Mononuclear cell (primary cell): ENCODE results near the gene LRRC28. TPM values are rescaled to one million over a fixed set of nuclear protein-coding genes. Genes with fewer than 3 reads are reported as not detected.
"Not testable (repeated sequence)": the region's sequence is repeated elsewhere in the genome, so short reads cannot be mapped to it uniquely, and the experiment has no call there.

Experiments
- H3K27me3 ChIP-seq: 2 replicates; pipeline ENCODE4 v1.6.0; 2011; ENCODE audit warnings: low read length, control low read depth; ENCODE audit not compliant: insufficient read depth
- H3K4me1 ChIP-seq: 2 replicates; pipeline ENCODE4 v1.5.1; 2011; ENCODE audit warnings: mild to moderate bottlenecking, low read length, control low read depth; ENCODE audit not compliant: insufficient read depth
- H3K4me3 ChIP-seq: 2 replicates; pipeline ENCODE4 v1.5.1; 2011; ENCODE audit warnings: mild to moderate bottlenecking, low read length, moderate library complexity
- H3K9me3 ChIP-seq: 2 replicates; pipeline ENCODE4 v1.5.1; 2011; ENCODE audit warnings: low read depth, mild to moderate bottlenecking, control low read depth, low read length
- total RNA-seq: library from RNA; depleted of rRNA; stranded (reverse); fragments of >200 nt; gene quantifications from one replicate; pipeline ENCODE4 v1.2.3, GENCODE V29; 2012

LRRC28 gene
- 13.3 TPM for total RNA-seq

DNA sequence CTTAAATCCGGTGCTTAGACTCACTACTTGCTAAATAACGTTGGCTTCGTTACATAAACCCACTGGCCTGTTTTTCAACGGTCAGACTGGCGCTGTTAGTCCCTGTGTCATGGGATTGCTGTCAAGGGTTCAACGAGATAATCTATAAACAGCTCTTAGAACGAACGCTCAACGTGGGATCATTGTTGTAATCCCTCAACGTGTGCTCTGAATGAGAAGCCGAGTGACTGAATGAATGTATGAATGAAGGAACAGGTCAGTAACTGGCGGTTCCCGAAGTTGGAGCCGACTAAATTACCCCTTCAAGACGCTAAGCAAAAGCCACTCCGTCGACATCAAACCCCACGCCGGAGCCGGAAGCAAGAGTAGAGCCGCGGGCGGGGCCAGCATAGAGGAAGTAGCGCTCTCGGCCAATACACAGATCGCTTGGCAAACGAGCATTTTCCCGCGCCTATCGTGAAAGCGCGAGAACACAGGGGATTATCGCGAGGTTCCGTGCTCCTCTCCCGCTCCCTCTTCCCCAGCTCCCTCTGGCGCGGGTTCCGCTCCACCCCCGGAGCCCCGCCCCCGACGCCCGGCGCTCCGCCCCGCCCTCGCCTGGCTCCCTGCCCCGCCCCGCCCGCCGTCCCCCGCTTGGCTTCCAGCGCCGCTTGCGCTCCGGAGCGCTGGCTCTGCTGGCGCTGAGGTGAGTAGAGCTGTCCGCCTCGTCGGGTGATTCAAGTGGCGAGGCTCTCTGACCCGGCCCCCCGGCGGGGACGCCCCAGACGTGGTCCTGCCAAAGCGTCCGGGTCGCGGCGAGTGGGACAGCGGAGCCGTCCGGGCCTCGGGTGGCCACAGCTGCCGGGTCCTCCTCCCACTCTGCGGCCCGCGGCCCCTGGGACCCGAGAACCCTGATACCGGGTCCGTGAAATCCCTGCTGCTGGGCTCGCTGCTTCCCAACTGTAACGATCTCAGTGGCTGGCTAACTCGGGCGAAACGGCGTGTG lies at the start of gene LRRC28:
TSS of gene LRRC28 (plus strand) at position 625 of the 985 bp plus-strand sequence. CDS start 4,477 bp downstream, outside the sequence.
- Histone ChIP-seq H3K9me3 (no peaks in the 10 kb centered on the region), H3K27me3 (no peaks in the 10 kb centered on the region), H3K4me3 (peak within 1 kb of the TSS; percentile 78), H3K4me1 (peaks cover 16% of the 10 kb centered on the region)

DNA sequence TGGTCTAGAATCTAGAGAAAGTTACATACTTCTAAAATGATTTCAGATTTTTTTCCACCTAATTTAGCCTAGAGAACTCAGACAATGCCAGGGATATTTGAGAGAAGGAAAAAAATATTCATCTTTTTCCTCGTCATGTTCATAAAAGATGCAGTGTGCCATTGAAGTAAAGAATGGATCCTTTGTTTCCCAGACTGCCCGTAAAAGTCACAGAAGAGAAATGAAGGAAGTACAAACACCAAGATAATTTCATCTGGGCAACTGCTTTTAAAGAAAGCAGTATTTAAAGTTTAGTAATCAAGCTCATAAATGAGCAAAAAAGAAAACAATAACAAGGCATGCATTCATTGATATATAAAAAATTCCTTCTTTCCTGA lies 49.1 kb upstream of the LRRC28 start:
- Histone ChIP-seq H3K4me1 (no peaks in the 10 kb centered on the region), H3K9me3 (no peaks in the 10 kb centered on the region), H3K27me3 (no peaks in the 10 kb centered on the region), H3K4me3 (no peak overlapping the region)

DNA sequence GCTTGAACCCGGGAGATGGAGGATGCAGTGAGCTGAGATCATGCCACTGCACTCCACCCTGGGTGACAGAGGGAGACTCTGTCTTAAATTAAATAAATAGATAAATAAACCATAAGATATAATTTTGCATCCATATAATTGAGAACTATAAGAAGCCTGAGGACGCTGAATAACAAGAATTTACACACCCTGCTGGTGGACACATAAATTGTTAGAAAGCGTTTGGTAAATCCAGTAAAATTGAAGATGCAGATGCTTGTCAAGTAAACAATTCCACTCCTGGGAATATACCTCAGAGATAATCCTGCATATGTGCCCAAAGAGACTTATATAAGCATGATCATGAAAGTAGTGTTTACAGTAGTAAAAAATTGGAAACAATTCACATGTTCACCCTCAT lies 43.6 kb upstream of the LRRC28 start:
- Histone ChIP-seq H3K4me1 (no peaks in the 10 kb centered on the region), H3K9me3 (no peaks in the 10 kb centered on the region), H3K4me3 (no peak overlapping the region), H3K27me3 (no peaks in the 10 kb centered on the region)

DNA sequence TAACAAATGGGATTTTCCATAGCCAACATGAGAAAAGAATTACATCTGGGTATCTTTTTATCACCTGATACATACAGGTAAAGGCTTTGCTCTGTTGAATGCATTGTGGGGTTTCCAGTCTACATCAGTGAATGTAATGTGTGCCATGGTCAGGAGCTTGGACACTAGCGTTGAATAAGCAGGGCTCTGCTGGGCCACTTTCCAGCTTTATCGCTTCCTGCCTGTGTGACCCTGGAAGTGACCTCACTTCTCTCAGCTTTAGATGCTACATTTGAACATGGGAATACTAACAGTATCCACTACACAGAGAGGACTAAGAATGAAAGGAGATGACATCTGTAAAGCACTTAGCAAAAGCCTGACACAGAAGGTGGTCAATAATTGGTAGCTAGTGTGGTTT lies 42.0 kb upstream of the LRRC28 start:
- Histone ChIP-seq H3K9me3 (no peaks in the 10 kb centered on the region), H3K4me3 (no peak overlapping the region), H3K27me3 (no peaks in the 10 kb centered on the region), H3K4me1 (no peaks in the 10 kb centered on the region)

DNA sequence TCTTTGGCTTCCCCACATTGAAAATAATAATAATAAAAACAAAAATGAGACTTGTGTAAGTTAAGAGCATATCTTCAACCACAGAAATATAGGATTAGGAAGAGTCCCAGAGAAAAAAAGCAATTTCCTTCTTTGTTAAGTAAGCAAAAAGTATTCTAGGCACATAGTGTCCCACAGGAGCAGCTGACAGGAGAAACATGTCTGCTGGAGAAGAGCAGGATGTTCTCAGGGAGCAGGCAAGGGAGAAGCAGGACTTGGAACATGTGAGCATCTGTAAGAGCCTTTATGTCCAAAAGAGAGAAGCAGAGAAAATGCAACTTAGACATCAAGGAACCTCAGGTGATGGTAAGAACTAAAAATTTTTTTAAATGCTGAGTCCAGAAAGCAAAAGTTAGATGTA lies 40.9 kb upstream of the LRRC28 start:
- Histone ChIP-seq H3K4me3 (no peak overlapping the region), H3K27me3 (no peaks in the 10 kb centered on the region), H3K4me1 (no peaks in the 10 kb centered on the region), H3K9me3 (no peaks in the 10 kb centered on the region)

DNA sequence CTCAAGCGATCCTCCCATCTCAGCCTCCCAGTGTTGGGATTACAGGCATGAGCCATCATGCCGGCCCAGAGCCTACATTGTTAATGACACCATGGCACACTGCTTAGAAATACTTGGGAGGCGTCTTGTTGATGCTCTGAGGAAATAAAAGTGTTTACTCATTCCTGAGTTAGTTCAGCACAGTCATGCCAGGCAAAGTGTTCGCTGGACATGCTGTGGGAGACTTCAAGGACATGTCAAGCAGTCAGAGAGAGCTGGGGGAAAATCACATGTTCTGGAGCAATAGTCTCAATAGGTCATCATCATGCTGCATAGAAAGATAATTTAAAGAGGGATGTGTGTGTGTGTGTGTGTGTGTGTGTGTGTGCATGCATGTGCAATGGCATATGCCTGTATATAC lies 39.4 kb upstream of the LRRC28 start:
- Histone ChIP-seq H3K27me3 (no peaks in the 10 kb centered on the region), H3K4me3 (no peak overlapping the region), H3K4me1 (no peaks in the 10 kb centered on the region), H3K9me3 (no peaks in the 10 kb centered on the region)

DNA sequence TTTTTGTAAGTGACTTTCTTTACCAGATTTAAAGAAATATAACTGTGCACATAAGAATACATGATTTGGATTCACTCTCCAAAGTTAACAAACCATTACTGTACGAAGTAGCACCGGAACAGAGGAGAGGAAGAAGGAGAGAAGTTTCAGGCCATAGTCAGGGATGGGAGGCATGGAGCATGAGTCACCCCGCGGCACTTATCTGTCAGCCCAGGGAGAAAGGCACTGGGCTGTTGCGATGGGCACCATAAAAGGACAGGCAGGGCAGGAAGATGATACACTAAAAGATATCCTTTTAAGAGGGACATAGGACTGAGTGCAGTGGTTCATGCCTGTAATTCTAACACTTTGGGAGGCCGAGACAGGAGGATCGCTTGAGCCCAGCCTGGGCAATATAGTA lies 38.9 kb upstream of the LRRC28 start:
- Histone ChIP-seq H3K9me3 (no peaks in the 10 kb centered on the region), H3K4me1 (no peaks in the 10 kb centered on the region), H3K4me3 (no peak overlapping the region), H3K27me3 (no peaks in the 10 kb centered on the region)

DNA sequence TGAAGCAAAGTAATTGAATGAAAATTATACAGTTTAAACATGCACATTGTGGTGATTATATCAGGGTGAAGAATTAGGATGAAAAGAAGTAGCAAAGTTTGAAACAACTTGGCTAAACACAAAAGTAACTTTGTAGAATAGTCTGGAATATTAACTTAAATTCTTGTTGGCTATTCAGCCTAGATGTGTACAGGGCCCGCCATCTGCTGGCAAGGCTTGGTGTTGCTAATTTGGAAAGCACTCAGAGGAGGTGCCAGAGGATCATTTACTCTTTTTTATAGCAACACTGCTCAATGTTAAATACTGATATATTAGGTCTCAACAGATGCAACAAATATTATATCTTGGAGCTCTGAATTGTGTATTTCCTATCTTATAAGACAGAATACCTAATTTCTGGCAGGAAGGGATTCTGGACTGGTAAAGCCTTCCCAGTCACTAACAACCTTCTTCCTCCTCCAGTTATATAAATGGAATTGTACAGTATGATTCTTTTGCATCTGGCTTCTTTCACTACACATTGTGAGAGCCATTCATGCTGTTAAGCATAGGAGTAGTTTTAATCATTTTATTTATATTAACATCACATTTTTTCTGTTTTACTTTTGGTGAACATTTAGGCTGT lies 38.0 kb upstream of the LRRC28 start:
- Histone ChIP-seq H3K27me3 (no peaks in the 10 kb centered on the region), H3K9me3 (no peaks in the 10 kb centered on the region), H3K4me1 (no peaks in the 10 kb centered on the region), H3K4me3 (no peak overlapping the region)

DNA sequence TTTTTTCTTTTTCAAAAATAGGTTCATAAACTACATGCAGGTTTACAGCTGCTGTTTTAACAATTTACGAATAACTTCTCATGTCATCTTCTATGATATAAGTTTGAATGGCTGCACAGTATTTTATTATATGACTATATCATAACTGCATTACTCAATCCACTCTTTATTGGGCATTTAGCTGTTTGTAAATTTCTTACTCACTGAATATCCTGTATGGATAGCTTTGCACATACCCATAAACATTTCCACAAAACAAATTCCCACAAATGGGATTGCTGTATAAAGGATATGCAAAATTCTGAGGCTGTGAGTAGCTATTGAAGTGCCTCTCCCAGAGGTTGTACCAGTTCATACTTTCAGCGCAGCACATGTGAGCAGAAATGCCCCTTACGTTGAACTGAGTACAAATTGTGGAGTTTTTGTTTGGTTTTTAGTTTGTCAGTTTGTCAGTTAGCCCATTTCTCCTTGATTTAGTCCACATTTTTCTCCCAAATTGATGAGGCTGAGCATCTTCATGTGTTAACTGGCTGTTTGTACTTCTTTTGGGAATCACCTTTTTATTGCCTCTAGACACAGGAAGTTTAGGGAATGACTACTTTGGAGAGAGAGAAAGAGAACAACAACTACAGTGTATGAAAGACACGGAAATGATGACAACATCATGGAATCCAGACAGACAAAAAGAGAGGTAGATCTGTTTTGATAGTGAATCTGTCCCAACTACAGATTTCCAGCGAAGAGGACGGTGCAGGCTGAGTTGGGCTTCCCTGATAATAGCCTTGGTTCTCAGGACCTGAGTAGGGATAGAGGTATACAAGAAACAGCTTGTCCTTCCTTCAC lies 26.7 kb upstream of the LRRC28 start:
- H3K4me3 ChIP-seq = no peak overlapping the region
- no peaks in the 10 kb centered on the region for H3K4me1 ChIP-seq
- H3K27me3 ChIP-seq = no peaks in the 10 kb centered on the region
- no peaks in the 10 kb centered on the region for H3K9me3 ChIP-seq

DNA sequence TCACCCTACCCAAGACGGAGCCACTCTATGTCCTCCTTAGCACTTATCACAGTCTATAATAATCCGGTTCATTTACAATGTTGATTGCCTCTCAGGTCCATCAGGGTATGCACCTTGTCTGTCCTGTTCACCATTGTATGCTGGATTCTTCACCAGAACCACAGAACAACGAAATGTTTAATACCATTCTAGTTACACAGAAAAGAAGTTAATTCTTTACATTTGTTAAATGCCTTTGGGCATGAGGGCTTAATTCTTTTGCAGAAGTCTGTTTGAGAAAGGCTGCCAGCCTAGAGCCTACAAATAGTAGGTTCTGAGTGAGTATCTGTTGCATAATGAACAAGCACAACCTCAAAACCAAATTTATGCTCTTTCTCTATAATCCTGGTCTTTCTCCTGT lies 24.5 kb upstream of the LRRC28 start:
- no peaks in the 10 kb centered on the region for H3K9me3 ChIP-seq
- no peaks in the 10 kb centered on the region for H3K4me1 ChIP-seq
- H3K27me3 ChIP-seq = no peaks in the 10 kb centered on the region
- no peak overlapping the region for H3K4me3 ChIP-seq

DNA sequence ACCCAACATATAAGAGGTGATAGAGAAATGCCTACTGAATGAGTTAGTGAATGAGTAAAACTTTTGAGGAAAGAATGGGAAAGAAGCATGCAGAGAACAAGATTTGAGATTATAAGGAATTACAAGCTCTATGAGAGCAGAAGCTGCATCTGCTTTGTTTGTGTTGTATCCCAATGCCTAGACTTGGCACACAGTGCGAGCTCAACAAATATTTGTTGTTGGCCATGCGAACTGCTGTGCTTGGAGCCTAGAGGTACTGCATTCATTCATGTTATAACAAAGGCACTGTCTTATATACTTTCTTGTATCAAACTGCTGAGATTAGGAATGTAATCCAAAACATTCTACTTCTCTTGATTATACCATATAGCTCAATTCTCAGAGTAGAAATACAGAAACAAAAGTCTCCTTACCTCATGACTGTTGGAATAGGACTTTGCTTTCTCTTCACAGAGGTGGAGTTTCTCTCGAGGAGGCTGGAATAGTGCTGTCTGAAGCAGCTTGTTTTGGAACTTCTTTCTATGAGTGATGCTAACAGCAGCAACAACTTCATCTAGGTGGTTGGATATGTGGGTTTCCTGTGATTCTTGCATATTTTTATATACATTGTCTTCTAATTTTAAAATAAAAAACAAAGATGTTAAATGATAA lies 23.0 kb upstream of the LRRC28 start:
- H3K27me3 ChIP-seq = no peaks in the 10 kb centered on the region
- H3K4me1 ChIP-seq = no peaks in the 10 kb centered on the region

DNA sequence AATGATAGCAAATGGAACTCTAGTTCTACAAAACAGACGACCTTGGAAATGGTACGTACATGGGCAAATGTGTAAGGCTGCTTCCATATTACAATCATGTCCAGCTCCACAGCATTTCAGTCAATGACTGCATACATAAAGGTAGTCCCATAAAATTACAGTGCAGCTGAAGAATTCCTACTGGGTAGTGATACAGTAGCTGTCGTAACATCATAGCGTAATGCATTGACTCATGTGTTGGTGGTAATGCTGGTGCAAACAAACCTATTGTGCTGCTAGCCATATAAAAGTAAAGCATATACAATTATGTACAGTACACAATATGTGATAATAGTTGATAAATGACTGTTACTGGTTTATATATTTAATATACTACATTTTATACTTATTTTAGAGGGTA lies 20.4 kb upstream of the LRRC28 start:
- Histone ChIP-seq H3K4me1 (no peaks in the 10 kb centered on the region), H3K27me3 (no peaks in the 10 kb centered on the region), H3K4me3 (no peak overlapping the region), H3K9me3 (no peaks in the 10 kb centered on the region)

More for the DNA sequence above, 23.0 kb upstream of the LRRC28 start:
- no peaks in the 10 kb centered on the region for H3K9me3 ChIP-seq
- H3K4me3 ChIP-seq = no peak overlapping the region

DNA sequence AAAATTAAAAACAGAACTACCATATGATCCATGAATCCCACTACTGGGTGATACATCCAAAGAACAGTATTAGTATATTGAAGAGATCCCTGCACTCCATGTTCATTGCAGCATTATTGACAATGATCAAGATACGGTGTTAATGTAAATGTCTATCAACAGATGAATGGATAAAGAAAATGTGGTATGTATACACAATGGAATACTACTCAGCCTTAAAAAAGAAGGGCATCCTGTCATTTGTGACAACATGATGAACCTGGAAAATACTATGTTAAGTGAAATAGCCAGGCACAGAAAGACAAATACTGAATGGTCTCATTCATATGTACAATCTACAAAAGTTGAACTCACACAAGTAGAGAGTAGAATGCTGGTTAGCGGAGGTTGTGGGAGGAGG lies 18.5 kb upstream of the LRRC28 start:
- Histone ChIP-seq H3K4me3 (no peak overlapping the region), H3K27me3 (no peaks in the 10 kb centered on the region), H3K4me1 (no peaks in the 10 kb centered on the region), H3K9me3 (no peaks in the 10 kb centered on the region)

DNA sequence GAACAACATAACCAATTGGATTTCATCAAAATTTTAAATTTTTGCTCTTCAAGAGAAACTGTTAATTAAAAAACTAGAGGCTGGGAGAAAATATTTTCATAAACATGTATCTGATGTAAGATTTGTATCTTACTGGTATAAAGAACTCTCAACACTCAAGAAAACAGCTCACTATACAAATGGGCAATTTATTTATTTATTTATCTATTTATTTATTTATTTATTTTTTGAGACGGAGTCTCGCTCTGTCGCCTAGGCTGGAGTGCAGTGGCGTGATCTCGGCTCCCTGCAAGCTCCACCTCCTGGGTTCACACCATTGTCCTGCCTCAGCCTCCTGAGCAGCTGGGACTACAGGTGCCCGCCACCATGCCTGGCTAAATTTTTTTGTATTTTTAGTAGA lies 17.1 kb upstream of the LRRC28 start:
- not testable (repeated sequence) for H3K4me1 ChIP-seq, H3K4me3 ChIP-seq, H3K9me3 ChIP-seq, H3K27me3 ChIP-seq

DNA sequence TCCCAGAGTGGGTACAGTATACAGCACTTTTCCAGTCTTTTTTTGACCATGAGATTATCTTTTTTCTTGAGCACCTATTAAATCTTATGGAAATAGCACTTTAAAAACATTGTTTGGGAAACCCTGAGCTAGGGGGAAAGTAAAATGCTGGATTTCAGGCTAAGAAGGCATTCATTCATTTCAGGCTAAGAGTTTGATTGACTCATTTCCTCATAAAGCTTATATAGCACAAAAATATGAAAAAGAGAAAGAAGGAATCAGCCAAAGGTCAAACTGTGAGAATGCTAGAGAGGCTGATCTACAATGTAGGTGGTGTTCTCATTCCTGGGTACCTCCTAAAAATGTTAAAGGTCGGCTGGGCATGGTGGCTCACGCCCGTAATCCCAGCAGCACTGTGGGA lies 12.4 kb upstream of the LRRC28 start:
- Histone ChIP-seq H3K9me3 (no peaks in the 10 kb centered on the region), H3K4me3 (no peak overlapping the region), H3K27me3 (no peaks in the 10 kb centered on the region), H3K4me1 (no peaks in the 10 kb centered on the region)
